HT1080 (cell line): ENCODE data around the gene IL17RA. TPM values are rescaled to one million over a fixed set of nuclear protein-coding genes. Genes with fewer than 3 reads are reported as not detected.
A peak's percentile ranks its signal among the peaks of the same experiment; 100 is the strongest.

ENCODE experiments used
- DNase-seq: peaks from one replicate; pipeline ENCODE4 v3.0.0-alpha.2; 2015; ENCODE audit warnings: low read depth
- total RNA-seq: library from RNA; depleted of rRNA; stranded (reverse); fragments of >200 nt; shearing (Covaris generic); gene quantifications from 2 replicates; pipeline ENCODE4 v1.2.3, GENCODE V29; 2014; rRNA removed

IL17RA gene
- total RNA-seq, 1 experiment from 2014 or later, result 4.5 TPM

DNA sequence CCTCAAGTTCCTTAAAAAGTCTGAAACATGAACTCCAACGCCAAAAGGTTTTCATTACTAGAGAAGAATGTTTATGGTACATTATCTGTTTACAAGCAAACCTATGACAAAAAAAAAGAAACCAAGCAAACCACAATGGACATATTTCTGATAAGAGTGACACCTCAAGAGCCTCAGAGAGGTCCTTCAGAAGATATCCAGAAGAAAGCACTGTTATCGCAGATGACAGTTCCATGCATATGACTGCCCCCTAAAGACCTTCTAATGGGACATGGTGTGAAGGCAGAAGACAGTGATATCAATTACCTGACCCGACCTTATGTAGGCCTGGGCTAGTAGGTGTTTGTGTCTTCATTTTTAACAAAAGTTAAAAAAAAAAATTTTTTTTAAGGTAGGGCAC, 71.1 kb downstream of the IL17RA start:
- no peak for DNase-seq

DNA sequence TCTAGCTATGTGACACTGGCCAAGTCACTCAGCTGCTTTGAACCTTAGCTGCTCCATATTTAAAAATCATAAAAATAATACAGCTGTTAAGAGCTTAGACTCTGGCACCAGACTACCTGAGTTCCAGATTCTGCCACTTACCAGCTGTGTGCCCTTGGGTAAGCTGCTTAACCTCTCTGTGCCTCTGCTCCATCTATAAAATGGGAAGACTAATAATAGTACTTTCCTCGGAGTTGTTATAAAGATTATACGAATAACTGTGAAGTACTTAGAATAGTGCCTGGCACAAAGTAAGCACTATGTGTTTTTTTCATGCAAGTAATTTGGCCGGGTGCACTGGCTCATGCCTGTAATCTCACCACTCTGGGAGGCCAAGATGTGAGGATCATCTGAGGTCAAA, 72.9 kb downstream of the IL17RA start:
- DNase-seq, result no peak

DNA sequence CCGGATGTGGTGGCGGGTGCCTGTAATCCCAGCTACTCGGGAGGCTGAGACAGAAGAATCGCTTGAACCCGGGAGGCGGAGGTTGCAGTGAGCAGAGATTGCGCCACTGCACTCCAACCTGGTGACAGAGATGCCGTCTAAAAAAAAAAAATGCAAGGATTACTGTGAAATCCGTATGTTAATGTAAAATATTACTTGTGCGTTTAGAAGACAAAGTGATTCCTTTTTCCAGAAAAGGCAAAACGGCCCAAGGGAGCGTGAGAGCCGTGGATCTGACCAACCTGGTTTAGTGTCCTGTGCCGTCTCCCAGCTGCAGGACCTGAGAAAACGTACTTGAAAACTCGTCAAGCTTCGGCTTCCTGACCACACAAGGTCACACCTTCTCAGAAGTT, 73.4 kb downstream of the IL17RA start:
- no peak for DNase-seq

- peak; percentile 79 for DNase-seq
These were observed 74.0 kb downstream of the IL17RA start, which contains the start of gene HDHD5 for GRCh38 chr22:17158568-17159503. TSS of gene HDHD5 (minus strand) at chr22:17159277. CDS start at chr22:17159251, 26 bp downstream.

DNA sequence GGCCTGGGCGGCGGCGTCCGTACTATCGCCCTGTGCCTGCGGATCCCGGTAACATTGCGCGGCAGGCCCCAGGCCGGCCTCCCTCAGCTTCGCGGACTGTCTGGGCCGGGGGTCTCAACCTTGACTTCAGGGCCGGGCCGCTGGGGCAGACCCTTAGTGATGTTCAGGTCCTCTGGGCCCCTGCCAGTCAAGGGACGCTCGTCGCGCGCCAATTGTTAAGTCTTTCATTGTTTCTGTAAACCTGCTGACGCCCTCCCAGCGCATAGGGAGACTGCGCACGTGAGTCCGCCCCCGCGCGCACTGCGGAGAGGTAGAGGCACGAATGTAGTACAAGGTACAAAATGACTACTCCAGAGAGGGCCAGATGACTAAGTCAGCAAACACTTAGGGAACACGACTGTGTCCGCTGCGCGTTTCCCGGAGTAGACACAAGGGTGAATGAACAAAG, 74.7 kb downstream of the IL17RA start:
- DNase-seq, result peak; percentile 11

GRCh38 chr22:17161991-17162390, 77.2 kb downstream of the IL17RA start:
- no peak for DNase-seq

DNA sequence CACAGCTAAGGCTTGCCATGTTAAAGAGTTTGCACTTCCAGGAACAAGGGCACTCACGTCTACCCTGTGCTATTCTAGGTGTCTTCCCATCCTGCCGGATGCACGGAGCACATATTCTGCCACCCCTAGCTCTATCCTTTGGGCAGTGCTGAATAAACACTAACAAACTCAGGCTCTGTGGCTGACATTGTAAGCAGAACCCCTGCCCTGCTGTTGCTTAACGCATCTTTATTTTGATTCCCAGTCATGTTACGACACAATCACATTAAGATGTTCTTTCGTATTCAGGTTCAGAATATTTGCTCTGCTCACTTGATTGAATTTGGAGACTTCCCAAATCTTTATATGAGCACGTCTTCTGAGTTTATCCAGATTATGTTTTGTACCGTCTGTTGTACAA, 77.9 kb downstream of the IL17RA start:
- no peak for DNase-seq

DNA sequence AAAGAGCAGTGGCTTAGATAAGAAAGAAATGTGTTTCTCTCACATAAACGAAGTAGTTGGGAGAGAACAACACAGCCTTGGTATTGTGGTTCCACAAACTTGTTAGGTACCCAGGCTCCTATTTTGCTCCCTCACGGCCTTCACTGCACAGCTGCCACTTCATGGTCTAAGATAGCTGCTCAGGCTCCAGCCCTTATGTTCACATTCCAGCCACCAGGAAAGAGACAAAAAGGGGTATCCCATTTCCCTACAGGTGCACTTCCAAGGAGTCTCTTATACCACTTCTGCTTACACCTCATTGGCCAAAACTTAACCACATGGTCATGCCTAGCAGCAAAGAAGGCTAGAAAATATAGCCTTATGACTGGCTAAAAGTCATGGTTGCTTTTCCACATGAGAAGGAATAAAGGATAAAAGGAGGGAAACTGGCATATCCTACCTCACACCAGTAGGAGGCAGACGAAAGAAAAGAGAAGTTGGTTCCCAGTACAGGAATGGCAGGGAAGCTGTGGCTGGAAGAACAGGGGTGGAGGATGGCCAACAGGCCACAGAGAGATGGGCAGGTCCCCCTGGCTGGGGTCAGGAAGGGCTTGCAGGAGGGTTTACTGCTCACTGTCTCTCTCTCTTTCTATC, 79.7 kb downstream of the IL17RA start:
- DNase-seq, result no peak

Other genes starting within 250 kb of the IL17RA start
- gene GAB4, start 76.8 kb upstream of the IL17RA start, total RNA-seq, result 0.16 TPM in 1 of 2 replicates, not detected in the other
- gene TMEM121B, start 36.4 kb downstream of the IL17RA start, total RNA-seq, result 0.10 TPM in 1 of 2 replicates, not detected in the other
- 62.0 and 73.3 TPM in 2 replicates for gene HDHD5, start 74.3 kb downstream of the IL17RA start, total RNA-seq
- gene ADA2, start 134.4 kb downstream of the IL17RA start, total RNA-seq, result not detected in 2 replicates